IMR-90 (cell line): Measurements from ENCODE around the gene GNPTG. TPM values are rescaled to one million over a fixed set of nuclear protein-coding genes. Genes with fewer than 3 reads are reported as not detected.

Experiments used
- CTCF ChIP-seq: conservative IDR thresholded peaks from 2 replicates; pipeline ENCODE4 v1.5.1; 2012; ENCODE audit warnings: mild to moderate bottlenecking, low read depth, low read length, improper control_type of control experiment
- polyA plus RNA-seq, 3 experiments: library from polyadenylated mRNA; depleted of rRNA; stranded (reverse); fragments of >200 nt; gene quantifications; 2 replicates each; pipeline ENCODE4 v1.2.3, GENCODE V29; 2012; ENCODE audit warnings: low replicate concordance in 1 of 3
- total RNA-seq: library from RNA; depleted of rRNA; stranded (reverse); fragments of >200 nt; gene quantifications from 2 replicates; pipeline ENCODE4 v1.2.3, GENCODE V29; 2012

Gene GNPTG
- total and polyA plus RNA-seq, 2 of the 4 experiments (the other 2 are of a cell fraction) = 14.9 to 70.8 TPM

GRCh38 chr16:1341495-1342420, 10.0 kb upstream of the GNPTG start (continued):
- TF ChIP-seq CTCF = no peak
